Fibroblast of lung (primary cell): ENCODE data around the gene EXOC3. TPM values are rescaled to one million over a fixed set of nuclear protein-coding genes. Genes with fewer than 3 reads are reported as not detected.

ENCODE experiments used
- DNase-seq, 2 donors: peaks; one replicate each; pipeline versions ENCODE4 v3.0.0 to v3.0.0-alpha.2; 2010; ENCODE audit warnings: low read depth in 2 of 2
- H2AFZ ChIP-seq: 2 replicates; pipeline ENCODE4 v1.5.1; 2012; ENCODE audit warnings: low read length, control low read depth, inconsistent platforms
- H3K27ac ChIP-seq: 2 replicates; pipeline ENCODE4 v1.5.1; 2011; ENCODE audit warnings: low read length, control low read depth; ENCODE audit not compliant: insufficient read depth
- H3K27me3 ChIP-seq: 2 replicates; pipeline ENCODE4 v1.5.1; 2011; ENCODE audit warnings: mild to moderate bottlenecking, low read length; ENCODE audit not compliant: control insufficient read depth, insufficient read depth
- H3K36me3 ChIP-seq: 2 replicates; pipeline ENCODE4 v1.5.1; 2011; ENCODE audit warnings: low read length; ENCODE audit not compliant: control insufficient read depth, insufficient read depth
- H3K4me1 ChIP-seq: 2 replicates; pipeline ENCODE4 v1.5.1; 2011; ENCODE audit warnings: low read length; ENCODE audit not compliant: control insufficient read depth, insufficient read depth; ENCODE audit errors: extremely low read depth
- H3K4me2 ChIP-seq: 2 replicates; pipeline ENCODE4 v1.5.1; 2011; ENCODE audit warnings: low read length, control low read depth; ENCODE audit not compliant: insufficient read depth; ENCODE audit errors: extremely low read depth
- H3K4me3 ChIP-seq, 4 experiments: fragments of 200-600 bp in 1 of 4; sonication (generic) in 1 of 4; replicated peaks in 1 of 4; 2 replicates each; pipeline ENCODE4 v1.5.1; 2011 to 2016; ENCODE audit warnings: low read length in 4 of 4, low read depth in 3 of 4, mild to moderate bottlenecking in 3 of 4, control low read depth in 2 of 4, inconsistent platforms in 1 of 4, mixed read lengths in 1 of 4; ENCODE audit not compliant: insufficient read depth in 1 of 4; ENCODE audit errors: control extremely low read depth in 1 of 4
- H3K79me2 ChIP-seq: 2 replicates; pipeline ENCODE4 v1.5.1; 2012; ENCODE audit warnings: mild to moderate bottlenecking, low read length, inconsistent platforms; ENCODE audit not compliant: control insufficient read depth, insufficient read depth
- H3K9ac ChIP-seq: 2 replicates; pipeline ENCODE4 v1.5.1; 2011; ENCODE audit warnings: mild to moderate bottlenecking, low read length, control low read depth; ENCODE audit not compliant: insufficient read depth
- H3K9me3 ChIP-seq: 2 replicates; pipeline ENCODE4 v1.5.1; 2012; ENCODE audit warnings: low read depth, low read length; ENCODE audit not compliant: control insufficient read depth, insufficient read depth
- H4K20me1 ChIP-seq: 2 replicates; pipeline ENCODE4 v1.5.1; 2011; ENCODE audit warnings: low read length; ENCODE audit not compliant: control insufficient read depth, insufficient read depth; ENCODE audit errors: extremely low read depth
- CTCF ChIP-seq, 2 donors: IDR thresholded peaks in 1 of 2; conservative IDR thresholded peaks in 1 of 2; 1 replicate in 1 of 2; 2 replicates in 1 of 2; pipeline ENCODE4 v1.5.1; 2011 to 2012; ENCODE audit warnings: low read length in 2 of 2, control low read depth in 1 of 2, inconsistent platforms in 1 of 2, low read depth in 1 of 2, mild to moderate bottlenecking in 1 of 2
- EZH2 ChIP-seq: IDR thresholded peaks from 2 replicates; pipeline ENCODE4 v1.5.1; 2012; ENCODE audit warnings: low read length, control low read depth, mild to moderate bottlenecking; ENCODE audit errors: missing control alignments
- polyA plus RNA-seq, 2 donors: library from polyadenylated mRNA; depleted of rRNA in 1 of 2; stranded (reverse) in 1 of 2; unstranded in 1 of 2; fragments of >200 nt; gene quantifications; 2 replicates each; pipeline ENCODE4 v1.2.1, GENCODE V29; 2011 to 2012; ENCODE audit warnings: missing spikeins in 1 of 2
- total RNA-seq: library from RNA; depleted of rRNA; stranded (reverse); fragments of >200 nt; gene quantifications from 2 replicates; pipeline ENCODE4 v1.2.1, GENCODE V29; 2014

Gene EXOC3
- total and polyA plus RNA-seq, 2 donors (not counting 1 experiment from before 2014, with no cell fraction given) = 19.9 to 34.5 TPM

- no peaks in the 10 kb centered on the region for H4K20me1 ChIP-seq
- no peak overlapping the region for H3K4me2 ChIP-seq
- H3K79me2 ChIP-seq = no peaks in the 10 kb centered on the region
- no peak overlapping the region for H3K27ac ChIP-seq
- no peak for DNase-seq
- H3K4me3 ChIP-seq = no peak overlapping the region
- TF ChIP-seq EZH2 (no peak), CTCF (conservative IDR thresholded peaks at IDR 0.05 in 1 of 2, IDR thresholded peaks at IDR 0.05 in 1 of 2; ENCODE audit: low read depth in 1 of 2, low read length in 2 of 2) (no peak)
- no peaks in the 10 kb centered on the region for H3K36me3 ChIP-seq
- no peak overlapping the region for H3K9ac ChIP-seq
- no peaks in the 10 kb centered on the region for H3K9me3 ChIP-seq
- H2AFZ ChIP-seq = no peak overlapping the region
- no peaks in the 10 kb centered on the region for H3K4me1 ChIP-seq
- no peaks in the 10 kb centered on the region for H3K27me3 ChIP-seq
Measured at GRCh38 chr5:482506-482905, 39.5 kb downstream of the EXOC3 start.

GRCh38 chr5:483011-483410 is 40.0 kb downstream of the EXOC3 start:
- H3K9me3 ChIP-seq = no peaks in the 10 kb centered on the region
- H3K4me3 ChIP-seq = no peak overlapping the region
- no peak overlapping the region for H3K4me2 ChIP-seq
- H3K27me3 ChIP-seq = no peaks in the 10 kb centered on the region
- no peak for DNase-seq
- H3K79me2 ChIP-seq = no peaks in the 10 kb centered on the region
- H3K36me3 ChIP-seq = no peaks in the 10 kb centered on the region
- no peak for TF ChIP-seq CTCF (conservative IDR thresholded peaks at IDR 0.05 in 1 of 2, IDR thresholded peaks at IDR 0.05 in 1 of 2; ENCODE audit: low read depth in 1 of 2, low read length in 2 of 2)
- TF ChIP-seq EZH2 = no peak
- no peak overlapping the region for H3K9ac ChIP-seq
- no peak overlapping the region for H2AFZ ChIP-seq
- H4K20me1 ChIP-seq = no peaks in the 10 kb centered on the region
- no peak overlapping the region for H3K27ac ChIP-seq
- H3K4me1 ChIP-seq = no peaks in the 10 kb centered on the region

- H3K4me1 ChIP-seq = no peaks in the 10 kb centered on the region
- no peak overlapping the region for H3K27ac ChIP-seq
- TF ChIP-seq EZH2 = no peak
- no peak for TF ChIP-seq CTCF (conservative IDR thresholded peaks at IDR 0.05 in 1 of 2, IDR thresholded peaks at IDR 0.05 in 1 of 2; ENCODE audit: low read depth in 1 of 2, low read length in 2 of 2)
- H3K9ac ChIP-seq = no peak overlapping the region
- no peaks in the 10 kb centered on the region for H3K79me2 ChIP-seq
- no peak for DNase-seq
- no peaks in the 10 kb centered on the region for H3K27me3 ChIP-seq
- H3K9me3 ChIP-seq = no peaks in the 10 kb centered on the region
- no peaks in the 10 kb centered on the region for H4K20me1 ChIP-seq
- H3K36me3 ChIP-seq = no peaks in the 10 kb centered on the region
- H3K4me3 ChIP-seq = no peak overlapping the region
- H2AFZ ChIP-seq = no peak overlapping the region
- no peak overlapping the region for H3K4me2 ChIP-seq
Measured at GRCh38 chr5:483434-484140, 40.6 kb downstream of the EXOC3 start.
